Glutamatergic neuron (in vitro differentiated cells): ENCODE data around the gene KCP. TPM values are rescaled to one million over a fixed set of nuclear protein-coding genes. Genes with fewer than 3 reads are reported as not detected.

Source experiments
- DNase-seq: peaks from one replicate; pipeline ENCODE4 v3.0.0; 2022
- H3K27ac Mint-ChIP-seq: one replicate; pipeline ENCODE4 v1.8.0; 2020; ENCODE audit warnings: mild to moderate bottlenecking, mixed read lengths, inconsistent platforms; ENCODE audit not compliant: unreplicated experiment
- H3K27me3 Mint-ChIP-seq: one replicate; pipeline ENCODE4 v1.8.0; 2020; ENCODE audit warnings: mild to moderate bottlenecking, moderate library complexity, mixed read lengths, inconsistent platforms; ENCODE audit not compliant: unreplicated experiment
- H3K36me3 Mint-ChIP-seq: one replicate; pipeline ENCODE4 v1.8.0; 2020; ENCODE audit warnings: mild to moderate bottlenecking, mixed read lengths, inconsistent platforms; ENCODE audit not compliant: unreplicated experiment
- H3K4me1 Mint-ChIP-seq: one replicate; pipeline ENCODE4 v1.8.0; 2020; ENCODE audit warnings: mild to moderate bottlenecking, low read depth, mixed read lengths, inconsistent platforms; ENCODE audit not compliant: unreplicated experiment
- H3K4me3 Mint-ChIP-seq: one replicate; pipeline ENCODE4 v1.8.0; 2020; ENCODE audit warnings: mild to moderate bottlenecking, mixed read lengths, inconsistent platforms; ENCODE audit not compliant: unreplicated experiment
- H3K9me3 Mint-ChIP-seq: one replicate; pipeline ENCODE4 v1.8.0; 2020; ENCODE audit warnings: mild to moderate bottlenecking, moderate library complexity, mixed read lengths, inconsistent platforms; ENCODE audit not compliant: unreplicated experiment
- total RNA-seq: library from RNA; stranded (reverse); fragmentation: NEBNext Ultra II Directional; extraction: Animal tissue kit (Norgen Biotek cat#: 25700); gene quantifications from one replicate; pipeline ENCODE4 v1.2.1, GENCODE V29; 2021; ENCODE audit not compliant: unreplicated experiment
- TF ChIP-seq, protein P1 (sequence below): fragments of 200-600 bp; sonication (generic); IDR thresholded peaks from one replicate; pipeline ENCODE4 v1.5.0; 2021; ENCODE audit not compliant: partially characterized antibody, unreplicated experiment

The KCP gene
- total RNA-seq, 1 donor from 2014 or later: 2.2 TPM

DNA sequence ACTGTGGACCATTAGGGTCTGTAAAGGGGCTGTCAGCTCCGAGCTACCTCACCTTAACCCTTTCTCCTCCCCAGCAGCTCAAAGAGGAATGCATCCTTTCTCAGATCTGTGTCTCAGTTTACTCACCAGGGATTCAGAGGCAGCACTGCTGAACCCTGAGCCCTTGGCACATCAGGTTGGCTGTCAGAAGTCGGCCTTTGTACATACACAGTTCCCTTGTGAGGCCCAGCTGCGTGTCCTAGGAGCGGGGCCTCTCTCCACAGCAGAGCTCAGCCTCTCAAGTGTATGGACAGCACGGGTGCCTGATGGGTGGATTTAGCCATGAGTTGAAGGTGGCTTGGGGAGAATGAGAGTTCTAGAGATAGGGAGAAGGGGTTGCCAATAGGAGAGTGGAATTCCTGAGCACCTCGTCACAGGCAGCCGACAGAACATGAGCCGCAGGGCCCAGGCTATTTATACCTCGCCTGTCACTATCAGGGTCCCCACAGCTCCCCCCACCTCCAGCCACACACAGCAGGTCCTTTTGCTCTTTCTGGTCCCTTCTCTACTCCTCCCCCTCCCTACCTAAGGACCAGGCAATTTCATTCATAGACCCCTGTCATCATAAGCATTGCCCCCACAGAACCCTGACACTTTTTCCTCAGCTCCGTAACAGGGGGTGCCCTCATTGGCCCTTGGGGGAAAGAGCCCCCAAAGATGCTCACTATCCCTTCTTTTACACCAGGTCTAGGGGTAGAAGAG lies 82.4 kb downstream of the KCP start:
- TF ChIP-seq, protein P1, sequence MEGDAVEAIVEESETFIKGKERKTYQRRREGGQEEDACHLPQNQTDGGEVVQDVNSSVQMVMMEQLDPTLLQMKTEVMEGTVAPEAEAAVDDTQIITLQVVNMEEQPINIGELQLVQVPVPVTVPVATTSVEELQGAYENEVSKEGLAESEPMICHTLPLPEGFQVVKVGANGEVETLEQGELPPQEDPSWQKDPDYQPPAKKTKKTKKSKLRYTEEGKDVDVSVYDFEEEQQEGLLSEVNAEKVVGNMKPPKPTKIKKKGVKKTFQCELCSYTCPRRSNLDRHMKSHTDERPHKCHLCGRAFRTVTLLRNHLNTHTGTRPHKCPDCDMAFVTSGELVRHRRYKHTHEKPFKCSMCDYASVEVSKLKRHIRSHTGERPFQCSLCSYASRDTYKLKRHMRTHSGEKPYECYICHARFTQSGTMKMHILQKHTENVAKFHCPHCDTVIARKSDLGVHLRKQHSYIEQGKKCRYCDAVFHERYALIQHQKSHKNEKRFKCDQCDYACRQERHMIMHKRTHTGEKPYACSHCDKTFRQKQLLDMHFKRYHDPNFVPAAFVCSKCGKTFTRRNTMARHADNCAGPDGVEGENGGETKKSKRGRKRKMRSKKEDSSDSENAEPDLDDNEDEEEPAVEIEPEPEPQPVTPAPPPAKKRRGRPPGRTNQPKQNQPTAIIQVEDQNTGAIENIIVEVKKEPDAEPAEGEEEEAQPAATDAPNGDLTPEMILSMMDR: no peak
- H3K36me3 Mint-ChIP-seq: no peaks in the 10 kb centered on the region
- H3K4me1 Mint-ChIP-seq: peaks cover 15% of the 10 kb centered on the region
- H3K4me3 Mint-ChIP-seq: peak overlapping the region; percentile 63
- no peak for DNase-seq
- H3K27me3 Mint-ChIP-seq: peaks cover 15% of the 10 kb centered on the region
- peaks cover 15% of the 10 kb centered on the region for H3K9me3 Mint-ChIP-seq
- H3K27ac Mint-ChIP-seq: peak overlapping the region; percentile 86

DNA sequence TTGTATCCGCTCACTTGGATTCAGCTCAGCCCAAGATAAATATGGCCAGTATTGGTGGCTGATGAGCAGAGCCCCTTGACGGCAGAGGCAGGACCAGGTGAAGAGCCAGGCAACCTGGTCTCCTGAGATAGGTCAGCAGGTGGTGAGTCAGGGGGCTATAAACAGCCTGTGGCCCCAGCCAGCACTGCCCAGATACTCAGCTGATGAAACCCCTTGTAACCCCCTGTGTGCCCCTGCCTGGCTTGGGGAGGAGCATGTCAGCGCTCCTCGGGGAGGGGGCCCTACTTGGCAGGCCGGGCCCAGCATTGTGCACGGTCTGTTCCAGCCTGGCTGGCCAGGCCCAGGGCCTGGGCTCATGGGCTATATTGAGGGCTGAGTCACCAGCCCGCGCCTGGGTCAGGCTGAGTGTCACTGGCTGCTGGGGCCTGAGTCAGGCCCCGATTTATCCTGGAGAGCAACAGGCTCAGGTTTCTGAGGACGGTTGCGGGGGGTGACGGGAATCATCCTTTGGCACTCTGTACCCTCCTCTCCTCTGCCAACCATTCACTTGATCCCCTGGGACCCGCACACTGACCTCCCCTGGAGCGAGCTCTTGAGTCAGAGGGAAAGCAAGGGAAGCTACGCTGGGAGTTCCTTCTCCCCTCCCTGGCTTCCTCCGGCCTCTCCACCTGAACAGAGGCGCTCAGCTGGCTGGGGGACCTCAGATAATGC lies 83.1 kb downstream of the KCP start:
- Mint-ChIP-seq H3K27ac (peak overlapping the region; percentile 86), H3K4me1 (peaks cover 15% of the 10 kb centered on the region), H3K4me3 (peak overlapping the region; percentile 63), H3K27me3 (peaks cover 15% of the 10 kb centered on the region), H3K36me3 (no peaks in the 10 kb centered on the region), H3K9me3 (peaks cover 10% of the 10 kb centered on the region)
- TF ChIP-seq, protein P1: no peak
- DNase-seq: peak; percentile 43

DNA sequence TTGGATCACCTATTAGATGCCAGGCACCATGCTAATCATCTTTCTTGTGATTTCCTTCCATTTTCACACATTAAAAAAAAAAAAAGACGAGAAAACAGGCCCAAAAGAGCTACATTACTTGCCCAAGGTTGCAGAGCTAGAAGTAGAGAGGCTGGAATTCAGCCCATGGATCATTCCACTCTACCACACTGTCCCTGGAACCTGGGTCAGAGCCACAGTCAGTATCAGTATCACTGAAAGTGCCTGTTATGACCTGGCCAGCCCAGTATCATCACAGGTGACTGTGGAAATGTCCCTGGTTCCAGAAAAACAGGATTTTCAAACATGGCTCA lies 83.6 kb downstream of the KCP start:
- H3K27me3 Mint-ChIP-seq: peaks cover 13% of the 10 kb centered on the region
- peak overlapping the region; percentile 50 for H3K27ac Mint-ChIP-seq
- H3K4me3 Mint-ChIP-seq: peak overlapping the region; percentile 9
- TF ChIP-seq, protein P1: no peak
- H3K36me3 Mint-ChIP-seq: no peaks in the 10 kb centered on the region
- H3K4me1 Mint-ChIP-seq: peaks cover 15% of the 10 kb centered on the region
- DNase-seq: no peak
- peaks cover 10% of the 10 kb centered on the region for H3K9me3 Mint-ChIP-seq

Other genes with a start within 250 kb of the KCP start
- 8.2 TPM for gene GARIN1A, start 238.4 kb downstream of the KCP start, total RNA-seq
- 63.6 TPM for gene CALU, start 171.3 kb downstream of the KCP start, total RNA-seq
- not detected for gene OPN1SW, start 134.9 kb downstream of the KCP start, total RNA-seq
- gene CCDC136, start 118.7 kb downstream of the KCP start, total RNA-seq: 202 TPM
- 241 TPM for gene FLNC, start 80.3 kb downstream of the KCP start, total RNA-seq
- gene ATP6V1F, start 47.9 kb downstream of the KCP start, total RNA-seq: 133 TPM
- not detected for gene IRF5, start 27.2 kb upstream of the KCP start, total RNA-seq
- gene TNPO3, start 144.4 kb upstream of the KCP start, total RNA-seq: 53.8 TPM
- gene TSPAN33, start 234.0 kb upstream of the KCP start, total RNA-seq: 6.6 TPM